Hepatocyte (in vitro differentiated cells): ENCODE data around the gene ZNF8. TPM values are rescaled to one million over a fixed set of nuclear protein-coding genes. Genes with fewer than 3 reads are reported as not detected.

Experiments
- DNase-seq: peaks from one replicate; pipeline ENCODE4 v3.0.0-alpha.2; 2016; ENCODE audit warnings: low spot score
- H2AFZ ChIP-seq: fragments of 200-600 bp; sonication (generic); 2 replicates; pipeline ENCODE4 v1.6.0; 2016; ENCODE audit warnings: antibody characterized with exemption, mild to moderate bottlenecking
- H3K27ac ChIP-seq: fragments of 200-600 bp; sonication (generic); 2 replicates; pipeline ENCODE4 v1.5.1; 2016; ENCODE audit warnings: mild to moderate bottlenecking
- H3K27me3 ChIP-seq: fragments of 200-600 bp; sonication (generic); 2 replicates; pipeline ENCODE4 v1.6.1; 2016
- H3K36me3 ChIP-seq: fragments of 200-600 bp; sonication (generic); replicated peaks from 2 replicates; pipeline ENCODE4 v1.5.1; 2016; ENCODE audit warnings: low read depth; ENCODE audit not compliant: insufficient read depth
- H3K4me1 ChIP-seq: fragments of 200-600 bp; sonication (generic); 2 replicates; pipeline ENCODE4 v1.5.1; 2016; ENCODE audit warnings: mild to moderate bottlenecking, moderate library complexity; ENCODE audit not compliant: insufficient read depth
- H3K4me2 ChIP-seq: fragments of 200-600 bp; sonication (generic); 2 replicates; pipeline ENCODE4 v1.6.0; 2016
- H3K4me3 ChIP-seq: fragments of 200-600 bp; sonication (generic); 2 replicates; pipeline ENCODE4 v1.5.1; 2016; ENCODE audit warnings: mild to moderate bottlenecking
- H3K79me2 ChIP-seq: fragments of 200-600 bp; sonication (generic); 2 replicates; pipeline ENCODE4 v1.6.0; 2017; ENCODE audit warnings: mild to moderate bottlenecking
- H3K9me2 ChIP-seq: fragments of 200-600 bp; sonication (generic); replicated peaks from 2 replicates; pipeline ENCODE4 v1.6.0; 2017; ENCODE audit warnings: mild to moderate bottlenecking; ENCODE audit not compliant: insufficient read depth
- H3K9me3 ChIP-seq: fragments of 200-600 bp; sonication (generic); 2 replicates; pipeline ENCODE4 v1.5.1; 2016; ENCODE audit warnings: low read depth, mild to moderate bottlenecking
- H4K20me1 ChIP-seq: fragments of 200-600 bp; sonication (generic); 2 replicates; pipeline ENCODE4 v1.6.0; 2016; ENCODE audit warnings: mild to moderate bottlenecking; ENCODE audit not compliant: insufficient read depth, poor library complexity, severe bottlenecking
- EZH2 ChIP-seq: fragments of 200-600 bp; sonication (generic); IDR thresholded peaks from 2 replicates; pipeline ENCODE4 v1.6.1; 2016; ENCODE audit warnings: antibody characterized with exemption, mild to moderate bottlenecking, borderline replicate concordance
- EZH2phosphoT487 ChIP-seq: fragments of 200-600 bp; sonication (generic); IDR thresholded peaks from one replicate; pipeline ENCODE4 v1.6.1; 2018; ENCODE audit warnings: antibody characterized with exemption, mild to moderate bottlenecking, low read depth, moderate library complexity; ENCODE audit not compliant: unreplicated experiment, severe bottlenecking
- WGBS: methylation state at CpG from one replicate; pipeline ENCODE4 v1.1.6; 2016; ENCODE audit warnings: low lambda C conversion rate; ENCODE audit errors: missing lambda C conversion rate; 5-methylcytosine and 5-hydroxymethylcytosine counted together
- polyA plus RNA-seq: library from polyadenylated mRNA; unstranded; fragments of >200 nt; fragmentation: Nextera tagmentation; extraction: Ambion mirVana; gene quantifications from 2 replicates; pipeline ENCODE4 v1.2.1, GENCODE V29; 2016
- total RNA-seq: library from RNA; depleted of rRNA; stranded (reverse); fragments of >200 nt; gene quantifications from 2 replicates; pipeline ENCODE4 v1.2.3, GENCODE V29; 2014
- TF ChIP-seq, protein P1 (sequence below): fragments of 200-600 bp; sonication (generic); IDR thresholded peaks from 2 replicates; pipeline ENCODE4 v1.5.1; 2016; ENCODE audit warnings: antibody characterized with exemption, mild to moderate bottlenecking; ENCODE audit not compliant: poor library complexity

ZNF8 gene
- total and polyA plus RNA-seq, 2 experiments from 2014 or later = 1.4 to 8.7 TPM

DNA sequence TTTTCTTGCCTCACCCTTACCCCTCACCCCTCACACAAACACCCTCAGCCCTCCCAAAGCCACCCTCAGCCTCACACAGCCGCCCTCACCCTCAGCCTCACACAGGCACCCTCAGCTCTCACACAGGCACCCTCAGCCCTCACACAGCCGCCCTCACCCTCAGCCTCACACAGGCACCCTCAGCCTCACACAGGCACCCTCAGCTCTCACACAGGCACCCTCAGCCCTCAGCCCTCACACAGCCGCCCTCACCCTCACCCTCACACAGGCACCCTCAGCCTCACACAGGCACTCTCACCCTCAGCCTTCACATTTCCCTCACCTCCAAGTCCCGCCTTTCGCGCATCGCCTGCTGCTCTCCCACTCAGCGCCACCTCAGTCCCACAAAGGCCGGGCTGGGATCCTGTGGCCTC is 47.8 kb downstream of the ZNF8 start:
- H3K9me3 ChIP-seq = no peaks in the 10 kb centered on the region
- H3K27ac ChIP-seq = peak overlapping the region; percentile 14
- no peaks in the 10 kb centered on the region for H3K9me2 ChIP-seq
- H3K4me3 ChIP-seq = peak overlapping the region; percentile 21
- H3K4me1 ChIP-seq = peaks cover 12% of the 10 kb centered on the region
- peak overlapping the region; percentile 81 for H3K4me2 ChIP-seq
- H3K36me3 ChIP-seq = no peaks in the 10 kb centered on the region
- no peak for DNase-seq
- no peak overlapping the region for H2AFZ ChIP-seq
- no peaks in the 10 kb centered on the region for H4K20me1 ChIP-seq
- H3K27me3 ChIP-seq = no peaks in the 10 kb centered on the region
- no peak for TF ChIP-seq EZH2
- TF ChIP-seq, protein P1, sequence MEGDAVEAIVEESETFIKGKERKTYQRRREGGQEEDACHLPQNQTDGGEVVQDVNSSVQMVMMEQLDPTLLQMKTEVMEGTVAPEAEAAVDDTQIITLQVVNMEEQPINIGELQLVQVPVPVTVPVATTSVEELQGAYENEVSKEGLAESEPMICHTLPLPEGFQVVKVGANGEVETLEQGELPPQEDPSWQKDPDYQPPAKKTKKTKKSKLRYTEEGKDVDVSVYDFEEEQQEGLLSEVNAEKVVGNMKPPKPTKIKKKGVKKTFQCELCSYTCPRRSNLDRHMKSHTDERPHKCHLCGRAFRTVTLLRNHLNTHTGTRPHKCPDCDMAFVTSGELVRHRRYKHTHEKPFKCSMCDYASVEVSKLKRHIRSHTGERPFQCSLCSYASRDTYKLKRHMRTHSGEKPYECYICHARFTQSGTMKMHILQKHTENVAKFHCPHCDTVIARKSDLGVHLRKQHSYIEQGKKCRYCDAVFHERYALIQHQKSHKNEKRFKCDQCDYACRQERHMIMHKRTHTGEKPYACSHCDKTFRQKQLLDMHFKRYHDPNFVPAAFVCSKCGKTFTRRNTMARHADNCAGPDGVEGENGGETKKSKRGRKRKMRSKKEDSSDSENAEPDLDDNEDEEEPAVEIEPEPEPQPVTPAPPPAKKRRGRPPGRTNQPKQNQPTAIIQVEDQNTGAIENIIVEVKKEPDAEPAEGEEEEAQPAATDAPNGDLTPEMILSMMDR = no peak
- no peak for TF ChIP-seq EZH2phosphoT487
- H3K79me2 ChIP-seq = peaks cover 56% of the 10 kb centered on the region
- 13% methylated on average over 9 of the region's 9 CpGs for WGBS

DNA sequence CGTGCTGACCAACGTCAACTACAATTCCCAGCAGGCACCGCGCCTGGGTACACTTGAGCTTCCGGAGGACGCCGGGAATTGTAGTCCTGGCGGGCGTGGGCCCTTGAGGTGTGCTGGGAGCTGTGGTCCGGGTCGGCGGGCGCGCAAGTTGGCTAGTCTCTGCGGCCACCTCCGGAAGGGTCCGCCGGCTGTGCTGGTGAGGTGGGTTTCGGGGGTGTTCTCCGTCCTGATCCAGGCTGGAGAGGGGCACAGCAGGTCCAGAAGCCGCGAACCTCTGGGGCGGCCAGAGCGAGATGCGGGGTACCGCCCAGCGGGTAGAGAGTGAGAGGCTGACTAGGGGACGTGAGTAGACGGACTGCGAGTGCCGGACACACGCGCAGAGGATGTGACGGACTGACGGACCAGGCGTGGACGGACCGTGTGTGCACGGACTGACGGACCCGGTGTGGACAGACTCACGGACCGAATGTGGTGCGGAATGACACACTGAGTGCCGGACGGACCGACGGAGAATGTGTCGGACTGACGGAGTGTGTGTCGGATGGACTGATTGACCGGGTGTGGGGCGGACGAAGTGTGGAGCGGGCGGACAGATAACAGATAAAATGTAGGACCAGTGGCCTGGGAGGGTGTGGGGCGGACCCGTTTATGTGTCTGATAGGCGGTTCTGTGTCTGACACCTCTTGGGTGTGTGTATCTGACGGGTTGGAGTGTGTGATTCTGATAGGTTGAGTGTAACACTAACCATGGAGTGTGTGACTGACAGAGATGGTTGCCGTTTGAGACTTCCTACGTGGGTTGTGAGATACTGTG is 48.4 kb downstream of the ZNF8 start, which contains the start of gene ZSCAN22:
TSS of gene ZSCAN22 (plus strand) at position 81 of the 813 bp plus-strand sequence. CDS start 7,809 bp downstream, outside the sequence.
- Histone ChIP-seq H3K4me2 (peak within 1 kb of the TSS; percentile 82), H3K36me3 (no peaks in the 10 kb centered on the region), H3K79me2 (peaks cover 56% of the 10 kb centered on the region), H2AFZ (peak within 1 kb of the TSS; percentile 89), H3K4me1 (peaks cover 12% of the 10 kb centered on the region), H3K27ac (peak within 1 kb of the TSS; percentile 91), H3K9me2 (no peaks in the 10 kb centered on the region), H3K9me3 (no peaks in the 10 kb centered on the region), H3K27me3 (no peaks in the 10 kb centered on the region), H3K4me3 (peak within 1 kb of the TSS; percentile 95), H4K20me1 (no peaks in the 10 kb centered on the region)
- under 1% methylated on average over 62 of the region's 62 CpGs for WGBS
- peak; percentile 98 for DNase-seq
- no peak for TF ChIP-seq EZH2
- TF ChIP-seq, protein P1 = no peak
- no peak for TF ChIP-seq EZH2phosphoT487

DNA sequence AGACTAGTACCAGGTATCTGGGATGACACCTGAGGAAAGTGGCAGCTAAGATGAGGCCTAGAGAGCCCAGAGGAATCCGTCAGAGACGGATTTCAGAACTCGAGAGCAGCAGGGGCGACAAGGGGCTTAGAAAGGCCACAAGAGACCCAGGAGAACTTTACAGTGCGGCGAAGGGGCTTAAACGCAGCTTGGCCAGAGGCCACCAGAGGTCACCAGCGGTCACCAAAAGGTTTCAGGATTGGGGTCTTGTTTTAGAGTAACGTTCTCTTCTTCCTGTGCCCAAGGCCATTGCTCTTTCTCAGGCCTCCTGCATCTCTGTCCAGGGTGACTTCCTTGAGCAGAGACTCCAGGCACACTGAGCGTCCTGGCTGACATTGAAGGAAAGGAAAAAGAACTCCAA is 50.2 kb downstream of the ZNF8 start:
- Histone ChIP-seq H3K4me1 (peaks cover 12% of the 10 kb centered on the region), H3K9me2 (no peaks in the 10 kb centered on the region), H3K4me3 (no peak overlapping the region), H3K27ac (no peak overlapping the region), H4K20me1 (no peaks in the 10 kb centered on the region), H3K27me3 (no peaks in the 10 kb centered on the region), H2AFZ (no peak overlapping the region), H3K79me2 (peaks cover 48% of the 10 kb centered on the region), H3K4me2 (no peak overlapping the region), H3K36me3 (no peaks in the 10 kb centered on the region), H3K9me3 (no peaks in the 10 kb centered on the region)
- 40% methylated on average over 10 of the region's 10 CpGs for WGBS
- TF ChIP-seq EZH2 (no peak), EZH2phosphoT487 (no peak)
- TF ChIP-seq, protein P1 = no peak
- no peak for DNase-seq
